ENCODE results near the gene HLA-DMA. TPM values are rescaled to one million over a fixed set of nuclear protein-coding genes. Genes with fewer than 3 reads are reported as not detected.

HLA-DMA gene
- total RNA-seq, 1 experiment from 2014 or later: 3.0 TPM

DNA sequence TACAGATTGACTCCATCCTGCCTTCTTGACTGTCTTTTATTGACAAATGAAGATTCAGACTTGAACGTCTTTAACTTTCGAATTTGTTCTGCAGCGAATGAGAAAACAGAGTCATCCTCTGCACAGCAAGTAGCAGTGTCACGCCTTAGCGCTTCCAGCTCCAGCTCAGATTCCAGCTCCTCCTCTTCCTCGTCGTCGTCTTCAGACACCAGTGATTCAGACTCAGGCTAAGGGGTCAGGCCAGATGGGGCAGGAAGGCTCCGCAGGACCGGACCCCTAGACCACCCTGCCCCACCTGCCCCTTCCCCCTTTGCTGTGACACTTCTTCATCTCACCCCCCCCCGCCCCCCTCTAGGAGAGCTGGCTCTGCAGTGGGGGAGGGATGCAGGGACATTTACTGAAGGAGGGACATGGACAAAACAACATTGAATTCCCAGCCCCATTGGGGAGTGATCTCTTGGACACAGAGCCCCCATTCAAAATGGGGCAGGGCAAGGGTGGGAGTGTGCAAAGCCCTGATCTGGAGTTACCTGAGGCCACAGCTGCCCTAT lies 27.7 kb upstream of the HLA-DMA start:
- Histone ChIP-seq H3K4me2 (ENCODE audit: low read length) (no peak overlapping the region), H3F3A (ENCODE audit: low read length, unreplicated experiment) (peaks cover 50% of the 10 kb centered on the region), H3K27ac (ENCODE audit: low read length) (no peak overlapping the region), H3K9me3 (ENCODE audit: low read length) (no peaks in the 10 kb centered on the region), H3K9ac (ENCODE audit: low read length) (no peak overlapping the region), H4K20me1 (ENCODE audit: low read length) (peaks cover 85% of the 10 kb centered on the region), H2AFZ (ENCODE audit: low read length) (no peak overlapping the region), H3K36me3 (ENCODE audit: low read depth, low read length) (peaks cover 59% of the 10 kb centered on the region), H3K27me3 (ENCODE audit: low read length) (no peaks in the 10 kb centered on the region), H3K4me1 (ENCODE audit: insufficient read depth, low read length) (peaks cover 22% of the 10 kb centered on the region), H3K79me2 (ENCODE audit: low read length) (peaks cover 49% of the 10 kb centered on the region), H3K4me3 (ENCODE audit: low read length) (no peak overlapping the region), H3K9me2 (replicated peaks; ENCODE audit: low read length) (no peaks in the 10 kb centered on the region)
- ChIA-PET CTCF (interaction anchor here (0.6 kb wide), 1 partner anchor 47 kb away, joined by 4 read pairs; no protein-coding TSS in a partner anchor), POLR2A (ENCODE audit: unreplicated experiment) (interaction anchor here (1.8 kb wide), 1 partner anchor 9 kb away, joined by 34 read pairs; no protein-coding TSS in a partner anchor)
- BruUV-seq (replicated peaks): no TSS peak
- no peak for ATAC-seq
- TF ChIP-seq EZH2phosphoT487 (IDR thresholded peaks at IDR 0.05; ENCODE audit: borderline replicate concordance, low read length) (no peak), EZH2 (IDR thresholded peaks at IDR 0.05; ENCODE audit: low read length, unreplicated experiment) (no peak)
- TF ChIP-seq, protein P1, sequence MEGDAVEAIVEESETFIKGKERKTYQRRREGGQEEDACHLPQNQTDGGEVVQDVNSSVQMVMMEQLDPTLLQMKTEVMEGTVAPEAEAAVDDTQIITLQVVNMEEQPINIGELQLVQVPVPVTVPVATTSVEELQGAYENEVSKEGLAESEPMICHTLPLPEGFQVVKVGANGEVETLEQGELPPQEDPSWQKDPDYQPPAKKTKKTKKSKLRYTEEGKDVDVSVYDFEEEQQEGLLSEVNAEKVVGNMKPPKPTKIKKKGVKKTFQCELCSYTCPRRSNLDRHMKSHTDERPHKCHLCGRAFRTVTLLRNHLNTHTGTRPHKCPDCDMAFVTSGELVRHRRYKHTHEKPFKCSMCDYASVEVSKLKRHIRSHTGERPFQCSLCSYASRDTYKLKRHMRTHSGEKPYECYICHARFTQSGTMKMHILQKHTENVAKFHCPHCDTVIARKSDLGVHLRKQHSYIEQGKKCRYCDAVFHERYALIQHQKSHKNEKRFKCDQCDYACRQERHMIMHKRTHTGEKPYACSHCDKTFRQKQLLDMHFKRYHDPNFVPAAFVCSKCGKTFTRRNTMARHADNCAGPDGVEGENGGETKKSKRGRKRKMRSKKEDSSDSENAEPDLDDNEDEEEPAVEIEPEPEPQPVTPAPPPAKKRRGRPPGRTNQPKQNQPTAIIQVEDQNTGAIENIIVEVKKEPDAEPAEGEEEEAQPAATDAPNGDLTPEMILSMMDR (conservative IDR thresholded peaks at IDR 0.05; ENCODE audit: low read depth, low read length): no peak
- no peak for DNase-seq
- intact Hi-C loops (cut with micrococcal nuclease): loop anchor here (5.0 kb wide), 1 partner anchor 143 kb away; the partner anchor contains the start of gene TAP2

DNA sequence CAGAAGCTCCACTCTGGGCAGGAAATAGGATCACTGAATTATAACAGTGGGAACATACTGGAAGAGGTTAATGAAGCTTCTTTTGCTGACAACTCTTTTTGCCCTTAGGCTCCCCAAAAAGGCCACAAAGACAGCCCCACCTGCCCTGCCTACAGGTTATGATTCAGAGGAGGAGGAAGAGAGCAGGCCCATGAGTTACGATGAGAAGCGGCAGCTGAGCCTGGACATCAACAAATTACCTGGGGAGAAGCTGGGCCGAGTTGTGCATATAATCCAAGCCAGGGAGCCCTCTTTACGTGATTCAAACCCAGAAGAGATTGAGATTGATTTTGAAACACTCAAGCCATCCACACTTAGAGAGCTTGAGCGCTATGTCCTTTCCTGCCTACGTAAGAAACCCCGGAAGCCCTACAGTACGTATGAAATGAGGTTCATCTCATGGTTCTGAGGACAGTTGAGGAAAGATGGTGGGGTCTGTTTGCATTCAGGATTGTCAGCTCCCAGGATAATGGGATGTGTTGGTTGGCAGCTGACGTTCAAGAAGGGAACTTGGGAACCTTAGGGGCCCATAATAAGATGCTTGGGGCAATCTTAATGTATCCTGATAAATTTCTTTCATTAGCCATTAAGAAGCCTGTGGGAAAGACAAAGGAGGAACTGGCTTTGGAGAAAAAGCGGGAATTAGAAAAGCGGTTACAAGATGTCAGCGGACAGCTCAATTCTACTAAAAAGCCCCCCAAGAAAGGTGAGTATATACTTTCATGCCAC lies 27.0 kb upstream of the HLA-DMA start:
- peaks cover 92% of the 10 kb centered on the region for H4K20me1 ChIP-seq (ENCODE audit: low read length)
- H3K27me3 ChIP-seq (ENCODE audit: low read length): no peaks in the 10 kb centered on the region
- TF ChIP-seq EZH2phosphoT487 (IDR thresholded peaks at IDR 0.05; ENCODE audit: borderline replicate concordance, low read length): no peak
- TF ChIP-seq, protein P1 (conservative IDR thresholded peaks at IDR 0.05; ENCODE audit: low read depth, low read length): no peak
- TF ChIP-seq EZH2 (IDR thresholded peaks at IDR 0.05; ENCODE audit: low read length, unreplicated experiment): no peak
- ChIA-PET CTCF (interaction anchor here (0.6 kb wide), 1 partner anchor 47 kb away, joined by 4 read pairs; no protein-coding TSS in a partner anchor), POLR2A (ENCODE audit: unreplicated experiment) (interaction anchor here (1.8 kb wide), 1 partner anchor 8 kb away, joined by 34 read pairs; no protein-coding TSS in a partner anchor)
- no peak for ATAC-seq
- H3K9me2 ChIP-seq (replicated peaks; ENCODE audit: low read length): no peaks in the 10 kb centered on the region
- DNase-seq: no peak
- BruUV-seq (replicated peaks): no TSS peak
- H3K79me2 ChIP-seq (ENCODE audit: low read length): peaks cover 56% of the 10 kb centered on the region
- H3K9me3 ChIP-seq (ENCODE audit: low read length): no peaks in the 10 kb centered on the region
- H3K4me2 ChIP-seq (ENCODE audit: low read length): no peak overlapping the region
- H3K9ac ChIP-seq (ENCODE audit: low read length): no peak overlapping the region
- H3F3A ChIP-seq (ENCODE audit: low read length, unreplicated experiment): peaks cover 50% of the 10 kb centered on the region
- no peak overlapping the region for H3K27ac ChIP-seq (ENCODE audit: low read length)
- no peak overlapping the region for H2AFZ ChIP-seq (ENCODE audit: low read length)
- peaks cover 26% of the 10 kb centered on the region for H3K4me1 ChIP-seq (ENCODE audit: insufficient read depth, low read length)
- peaks cover 66% of the 10 kb centered on the region for H3K36me3 ChIP-seq (ENCODE audit: low read depth, low read length)
- H3K4me3 ChIP-seq (ENCODE audit: low read length): no peak overlapping the region
- intact Hi-C loops (cut with micrococcal nuclease): loop anchor here (5.0 kb wide), 1 partner anchor 143 kb away; the partner anchor contains the start of gene TAP2

Data from PC-3 (cell line).